Lung (tissue), 12 donors: ENCODE measurements around the gene UVSSA. TPM values are rescaled to one million over a fixed set of nuclear protein-coding genes. Genes with fewer than 3 reads are reported as not detected.

Experiments used
- ATAC-seq: fragments of 200-7000 bp; cut with Tn5 transposase; one replicate; pipeline ENCODE4 v1.9.1; 2020; ENCODE audit warnings: moderate number of reproducible peaks; ENCODE audit not compliant: insufficient read depth, low FRiP score
- DNase-seq, 3 donors: peaks; one replicate each; pipeline ENCODE4 v3.0.0-alpha.2; 2013 to 2017
- H3K27ac ChIP-seq, 2 donors: one replicate each; pipeline ENCODE4 v1.5.1; 2013; ENCODE audit warnings: mild to moderate bottlenecking in 2 of 2, moderate library complexity in 2 of 2, control low read depth in 1 of 2, inconsistent platforms in 1 of 2, low read depth in 1 of 2, low read length in 1 of 2
- H3K27me3 ChIP-seq, 3 donors: one replicate each; pipeline ENCODE4 v1.5.1; 2013; ENCODE audit warnings: low read length in 2 of 3; ENCODE audit not compliant: control insufficient read depth in 3 of 3, insufficient read depth in 3 of 3
- H3K36me3 ChIP-seq, 4 donors: one replicate each; pipeline ENCODE4 v1.5.1; 2013; ENCODE audit warnings: low read length in 4 of 4, mild to moderate bottlenecking in 1 of 4, moderate library complexity in 1 of 4; ENCODE audit not compliant: control insufficient read depth in 4 of 4, insufficient read depth in 4 of 4
- H3K4me1 ChIP-seq, 5 donors: one replicate each; pipeline ENCODE4 v1.5.1; 2013; ENCODE audit warnings: low read length in 5 of 5, mild to moderate bottlenecking in 2 of 5, moderate library complexity in 1 of 5; ENCODE audit not compliant: control insufficient read depth in 5 of 5, insufficient read depth in 5 of 5
- H3K4me3 ChIP-seq: one replicate; pipeline ENCODE4 v1.5.1; 2013; ENCODE audit warnings: mild to moderate bottlenecking, control low read depth, moderate library complexity
- H3K9ac ChIP-seq, 2 donors: one replicate each; pipeline ENCODE4 v1.5.1; 2013; ENCODE audit warnings: low read length in 2 of 2, control low read depth in 1 of 2; ENCODE audit not compliant: insufficient read depth in 1 of 2
- H3K9me3 ChIP-seq, 4 donors: one replicate each; pipeline ENCODE4 v1.5.1; 2013; ENCODE audit warnings: low read length in 3 of 4, mild to moderate bottlenecking in 1 of 4, moderate library complexity in 1 of 4; ENCODE audit not compliant: control insufficient read depth in 4 of 4, insufficient read depth in 3 of 4
- CTCF ChIP-seq: IDR thresholded peaks from 2 replicates; pipeline ENCODE4 v1.5.1; 2012; ENCODE audit warnings: mild to moderate bottlenecking; ENCODE audit errors: control extremely low read depth, extremely low read depth
- WGBS, 2 donors: extraction: QIAGEN DNeasy Blood & Tissue Kit; methylation state at CpG; one replicate each; pipeline ENCODE4 v1.1.7; 2013; 5-methylcytosine and 5-hydroxymethylcytosine counted together
- polyA plus RNA-seq, 2 donors: library from polyadenylated mRNA; stranded (reverse); fragments of 200-250 nt; gene quantifications; one replicate each; pipeline ENCODE4 v1.2.1, GENCODE V29; 2013
- total RNA-seq, 2 donors: library from RNA; depleted of rRNA in 1 of 2; stranded (reverse); fragments of >200 nt in 1 of 2; gene quantifications; one replicate each; pipeline ENCODE4 v1.2.1, GENCODE V29; 2014 to 2021
- donor health status: control.
- donor health status: control.
- donor health status: Bipolar disorder and iron deficiency.
- donor health status: healthy.
- donor health status: DM: yes; HTN: yes; CAD: no.

The UVSSA gene
- total and polyA plus RNA-seq, 4 donors: 9.8 to 50.9 (median 17.7) TPM

- peak overlapping the region; percentile 11 to 81 for H3K27ac ChIP-seq
- 9 to 25% methylated on average over 34 to 36 of the region's 36 CpGs for WGBS, 2 donors
- H3K9ac ChIP-seq: peak overlapping the region; percentile 71 to 80
- peaks cover 0 to 26% (median 16%) of the 10 kb centered on the region in 4 donors for H3K36me3 ChIP-seq
- DNase-seq: peak; percentile 97 to 98 (median 97)
- H3K27me3 ChIP-seq: no peaks in the 10 kb centered on the region
- H3K4me3 ChIP-seq: peak overlapping the region; percentile 6
- peak; percentile 95 for ATAC-seq
- peaks cover 6 to 28% (median 23%) of the 10 kb centered on the region in 5 donors for H3K4me1 ChIP-seq
- no peaks in the 10 kb centered on the region for H3K9me3 ChIP-seq
- TF ChIP-seq CTCF: no peak
These were observed 37.6 kb upstream of the UVSSA start for GRCh38 chr4:1309261-1310010.

- no peaks in the 10 kb centered on the region for H3K27me3 ChIP-seq
- H3K36me3 ChIP-seq: peaks cover 3 to 32% (median 21%) of the 10 kb centered on the region in 4 donors
- TF ChIP-seq CTCF: no peak
- DNase-seq (no peak), ATAC-seq (no peak)
- peak overlapping the region; percentile 52 to 67 for H3K9ac ChIP-seq
- peak overlapping the region in 1 of 2 donors; percentile 81 for H3K27ac ChIP-seq
- H3K9me3 ChIP-seq: no peaks in the 10 kb centered on the region
- H3K4me1 ChIP-seq: peaks cover 6 to 28% (median 23%) of the 10 kb centered on the region in 5 donors
- peak overlapping the region; percentile 6 for H3K4me3 ChIP-seq
- WGBS, 2 donors: 74 to 87% methylated on average over 32 of the region's 32 CpGs
These were observed 36.8 kb upstream of the UVSSA start for GRCh38 chr4:1310031-1310795.

GRCh38 chr4:1310796-1311631, 36.0 kb upstream of the UVSSA start:
- no peak for TF ChIP-seq CTCF
- WGBS, 2 donors: 79 to 84% methylated on average over 46 to 49 of the region's 49 CpGs
- ATAC-seq: no peak
- Histone ChIP-seq H3K4me3 (no peak overlapping the region), H3K9me3 (no peaks in the 10 kb centered on the region), H3K27me3 (no peaks in the 10 kb centered on the region), H3K36me3 (peaks cover 3 to 36% (median 25%) of the 10 kb centered on the region in 4 donors), H3K4me1 (peaks cover 6 to 28% (median 23%) of the 10 kb centered on the region in 5 donors), H3K9ac (no peak overlapping the region), H3K27ac (no peak overlapping the region)
- DNase-seq: no peak
